H1 (cell line): ENCODE results near the gene FRMD3. TPM values are rescaled to one million over a fixed set of nuclear protein-coding genes. Genes with fewer than 3 reads are reported as not detected.

Experiments
- CTCF ChIA-PET: fragments of 300-600 bp; sonication (Branson Sonifier 250); formaldehyde crosslinking; loops from one replicate; lab custom pipeline; 2021; ENCODE audit not compliant: partially characterized antibody; lab: Charles Lee
- POLR2A ChIA-PET: fragments of 300-600 bp; sonication (Branson Sonifier 250); formaldehyde crosslinking; loops from one replicate; lab custom pipeline; 2021; ENCODE audit warnings: inconsistent platforms; ENCODE audit not compliant: partially characterized antibody; lab: Charles Lee
- DNase-seq, 2 experiments: peaks; one replicate each; pipeline versions ENCODE4 v3.0.0 to v3.0.0-alpha.2; 2010 to 2022; ENCODE audit warnings: low spot score in 2 of 2, low read depth in 1 of 2, mixed read lengths in 1 of 2
- FAIRE-seq: peaks from 2 replicates; lab custom pipeline; 2011; peaks lifted over from hg19 to GRCh38; lab: Jason Lieb, UNC
- H2AFZ ChIP-seq: 2 replicates; pipeline ENCODE4 v1.8.1; 2012; ENCODE audit warnings: low read length, inconsistent platforms
- H2AK5ac ChIP-seq: 2 replicates; pipeline ENCODE4 v1.6.1; 2013; ENCODE audit warnings: low read depth, low read length
- H2BK120ac ChIP-seq: replicated peaks from 2 replicates; pipeline ENCODE3; 2013; ENCODE audit warnings: low read depth, low read length, inconsistent platforms
- H2BK12ac ChIP-seq: 2 replicates; pipeline ENCODE4 v1.6.1; 2013; ENCODE audit warnings: low read depth, low read length
- H2BK15ac ChIP-seq: 2 replicates; pipeline ENCODE4 v1.6.1; 2013; ENCODE audit warnings: low read length
- H2BK20ac ChIP-seq: 2 replicates; pipeline ENCODE4 v1.6.1; 2013; ENCODE audit warnings: low read length
- H2BK5ac ChIP-seq: 2 replicates; pipeline ENCODE4 v1.6.1; 2013; ENCODE audit warnings: low read depth, low read length
- H3K14ac ChIP-seq: 2 replicates; pipeline ENCODE4 v1.6.1; 2013; ENCODE audit warnings: inconsistent platforms; ENCODE audit not compliant: insufficient read length
- H3K18ac ChIP-seq: 2 replicates; pipeline ENCODE4 v1.6.1; 2013; ENCODE audit warnings: low read length; ENCODE audit errors: extremely low read depth
- H3K23ac ChIP-seq: 2 replicates; pipeline ENCODE4 v1.6.1; 2013; ENCODE audit warnings: inconsistent platforms; ENCODE audit not compliant: insufficient read length
- H3K23me2 ChIP-seq: 2 replicates; pipeline ENCODE4 v1.6.1; 2013; ENCODE audit warnings: low read depth, low read length
- H3K27ac ChIP-seq: 2 replicates; pipeline ENCODE4 v1.6.1; 2011; ENCODE audit warnings: low read depth, low read length, inconsistent platforms
- H3K27me3 ChIP-seq, 4 experiments: replicated peaks in 1 of 4; 1 replicate in 1 of 4; 2 replicates in 3 of 4; pipeline versions ENCODE4 v1.6.1 to v1.8.1; 2011 to 2013; ENCODE audit warnings: low read length in 3 of 4, mild to moderate bottlenecking in 3 of 4, inconsistent platforms in 2 of 4, mixed read lengths in 2 of 4, moderate library complexity in 1 of 4; ENCODE audit not compliant: control insufficient read depth in 3 of 4, insufficient read depth in 3 of 4; ENCODE audit errors: extremely low read depth in 1 of 4
- H3K36me3 ChIP-seq, 4 experiments: 2 replicates each; pipeline versions ENCODE4 v1.6.1 to v1.8.1; 2011 to 2013; ENCODE audit warnings: mild to moderate bottlenecking in 4 of 4, low read length in 3 of 4, moderate library complexity in 2 of 4, control low read depth in 1 of 4, inconsistent platforms in 1 of 4; ENCODE audit not compliant: insufficient read depth in 4 of 4, control insufficient read depth in 2 of 4
- H3K4ac ChIP-seq: replicated peaks from 2 replicates; pipeline ENCODE3; 2013; ENCODE audit warnings: low read length, low read depth, mixed read lengths, inconsistent platforms; ENCODE audit not compliant: insufficient read length
- H3K4me1 ChIP-seq, 4 experiments: replicated peaks in 1 of 4; 1 replicate in 1 of 4; 2 replicates in 3 of 4; pipeline versions ENCODE4 v1.6.1 to v1.8.1; 2011 to 2013; ENCODE audit warnings: low read length in 3 of 4, inconsistent platforms in 2 of 4, mixed read lengths in 1 of 4; ENCODE audit not compliant: insufficient read depth in 4 of 4, control insufficient read depth in 3 of 4
- H3K4me2 ChIP-seq, 2 experiments: 2 replicates each; pipeline versions ENCODE4 v1.6.1 to v1.8.1; 2011 to 2013; ENCODE audit warnings: low read depth in 2 of 2, low read length in 2 of 2, control low read depth in 1 of 2, inconsistent platforms in 1 of 2, mild to moderate bottlenecking in 1 of 2; ENCODE audit not compliant: insufficient read depth in 1 of 2
- H3K4me3 ChIP-seq, 4 experiments: fragments of 200-600, 300-600 bp in 1 of 4; sonication (generic), shearing (Covaris generic), sonication (Bioruptor Twin) in 1 of 4; 2 replicates each; pipeline versions ENCODE4 v1.5.1 to v1.8.1; 2011 to 2016; ENCODE audit warnings: low read length in 4 of 4, low read depth in 3 of 4, control low read depth in 2 of 4, inconsistent platforms in 2 of 4, mild to moderate bottlenecking in 2 of 4, mixed read lengths in 1 of 4, moderate library complexity in 1 of 4; ENCODE audit not compliant: insufficient read depth in 2 of 4; ENCODE audit errors: extremely low read depth in 1 of 4
- H3K56ac ChIP-seq: replicated peaks from 2 replicates; pipeline ENCODE3; 2013; ENCODE audit warnings: low read depth, mild to moderate bottlenecking, mixed read lengths, low read length, inconsistent platforms; ENCODE audit not compliant: insufficient read length
- H3K79me1 ChIP-seq: 2 replicates; pipeline ENCODE4 v1.6.1; 2013; ENCODE audit warnings: low read depth, low read length, control low read depth
- H3K79me2 ChIP-seq, 2 experiments: 2 replicates each; pipeline versions ENCODE4 v1.6.1 to v1.8.1; 2012 to 2013; ENCODE audit warnings: low read length in 2 of 2, mild to moderate bottlenecking in 2 of 2, inconsistent platforms in 1 of 2; ENCODE audit not compliant: insufficient read depth in 2 of 2, control insufficient read depth in 1 of 2
- H3K9ac ChIP-seq, 4 experiments: replicated peaks in 1 of 4; 1 replicate in 1 of 4; 2 replicates in 3 of 4; pipeline versions ENCODE4 v1.6.1 to v1.8.1; 2011 to 2013; ENCODE audit warnings: low read depth in 3 of 4, low read length in 3 of 4, control low read depth in 2 of 4, mild to moderate bottlenecking in 2 of 4, moderate library complexity in 2 of 4, inconsistent platforms in 1 of 4; ENCODE audit errors: extremely low read depth in 1 of 4
- H3K9me3 ChIP-seq, 2 experiments: 2 replicates each; pipeline versions ENCODE4 v1.6.1 to v1.8.1; 2012 to 2013; ENCODE audit warnings: mild to moderate bottlenecking in 2 of 2, moderate library complexity in 2 of 2, control low read depth in 1 of 2, inconsistent platforms in 1 of 2, low read depth in 1 of 2, low read length in 1 of 2, mixed read lengths in 1 of 2; ENCODE audit not compliant: insufficient read depth in 2 of 2
- H4K20me1 ChIP-seq, 2 experiments: replicated peaks in 1 of 2; 2 replicates each; pipeline versions ENCODE3 to v1.8.1; 2011 to 2013; ENCODE audit warnings: inconsistent platforms in 2 of 2, low read length in 2 of 2, mild to moderate bottlenecking in 1 of 2; ENCODE audit not compliant: insufficient read depth in 2 of 2, control insufficient read depth in 1 of 2
- H4K5ac ChIP-seq: 2 replicates; pipeline ENCODE4 v1.6.1; 2013; ENCODE audit warnings: low read length, low read depth, mixed read lengths, inconsistent platforms; ENCODE audit not compliant: insufficient read length
- H4K8ac ChIP-seq: 2 replicates; pipeline ENCODE4 v1.8.0; 2013; ENCODE audit warnings: mild to moderate bottlenecking, moderate library complexity, low read length, inconsistent platforms; ENCODE audit not compliant: insufficient read depth; ENCODE audit errors: extremely low read depth
- H4K91ac ChIP-seq: replicated peaks from 2 replicates; pipeline ENCODE3; 2013; ENCODE audit warnings: low read length, mixed read lengths, inconsistent platforms; ENCODE audit not compliant: insufficient read length
- HDAC2 ChIP-seq, 2 experiments: fragments of 300-600 bp in 1 of 2; sonication (generic) in 1 of 2; IDR thresholded peaks; 2 replicates each; pipeline ENCODE4 v1.6.1; 2011 to 2012; ENCODE audit warnings: low read depth in 2 of 2, low read length in 2 of 2, mild to moderate bottlenecking in 2 of 2, moderate library complexity in 2 of 2, borderline replicate concordance in 1 of 2, inconsistent platforms in 1 of 2
- WGBS, 2 experiments: shearing (Covaris generic) in 1 of 2; methylation state at CpG; one replicate each; pipeline versions ENCODE4 v1.1.6 to v1.1.7; 2013 to 2015; ENCODE audit warnings: low lambda C conversion rate in 2 of 2, mixed read lengths in 2 of 2, inconsistent platforms in 1 of 2, low coverage in 1 of 2, missing lambda C conversion rate in 1 of 2; ENCODE audit not compliant: insufficient replicate concordance in 2 of 2, insufficient coverage in 1 of 2, insufficient read length in 1 of 2; ENCODE audit errors: extremely low coverage in 1 of 2, missing lambda C conversion rate in 1 of 2; 5-methylcytosine and 5-hydroxymethylcytosine counted together
- polyA plus RNA-seq, 7 experiments: library from polyadenylated mRNA; depleted of rRNA in 3 of 7; stranded (reverse) in 5 of 7; unstranded in 2 of 7; fragments of >200 nt in 5 of 7; fragments of 200-250 nt in 2 of 7; gene quantifications; 1 replicate in 5 of 7; 2 replicates in 1 of 7; 4 replicates in 1 of 7; pipeline versions ENCODE4 v1.2.1 to v1.2.3, GENCODE V29; 2011 to 2013; ENCODE audit warnings: missing spikeins in 2 of 7, mixed read lengths in 2 of 7
- total RNA-seq: library from RNA; stranded (reverse); fragmentation: NEBNext Ultra II Directional; extraction: Animal tissue kit (Norgen Biotek cat#: 25700); gene quantifications from 2 replicates; pipeline ENCODE4 v1.2.1, GENCODE V29; 2021

Gene FRMD3
- total and polyA plus RNA-seq, 2 of the 8 experiments (the other 6 are each of a cell fraction or from before 2014, with no cell fraction given): 0.15 to 1.4 TPM

DNA sequence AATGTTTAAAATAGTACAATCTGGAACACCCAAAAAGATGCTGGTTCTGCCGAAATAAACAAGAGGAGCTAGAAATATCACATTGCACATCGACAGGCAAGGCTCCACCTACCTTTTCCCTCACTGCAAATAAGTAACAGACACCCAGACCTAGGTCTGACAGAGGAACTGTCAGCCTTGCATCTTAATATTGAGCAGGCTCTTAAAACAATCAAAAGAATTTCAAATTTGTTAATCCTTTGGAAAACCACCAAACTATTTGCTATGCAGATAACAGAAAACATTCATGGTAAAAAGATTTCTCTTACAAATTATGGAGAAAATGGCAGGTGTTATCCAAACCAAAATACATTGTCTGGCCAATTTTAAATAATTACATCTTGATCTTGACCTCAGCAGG, 71.3 kb downstream of the FRMD3 start:
- FAIRE-seq (no peak), DNase-seq (no peak)
- H2BK12ac ChIP-seq: no peak overlapping the region
- WGBS, 2 experiments: 77% methylated on average over 2 of the region's 2 CpGs; no CpG with 5 or more reads in 1 of the 2 experiments
- H3K14ac ChIP-seq: no peak overlapping the region
- no peak overlapping the region for H2BK20ac ChIP-seq
- H3K4me3 ChIP-seq: no peak overlapping the region
- H4K5ac ChIP-seq: no peak overlapping the region
- no peaks in the 10 kb centered on the region for H3K79me1 ChIP-seq
- no peak overlapping the region for H3K4me2 ChIP-seq
- H4K91ac ChIP-seq: no peak overlapping the region
- H2AK5ac ChIP-seq: no peak overlapping the region
- H3K4me1 ChIP-seq: peaks cover 0 to 18% (median 6%) of the 10 kb centered on the region in 4 experiments; a peak in 3 of 7 replicates
- TF ChIP-seq HDAC2 (IDR thresholded peaks at IDR 0.05; ENCODE audit: borderline replicate concordance in 1 of 2, low read depth in 2 of 2, low read length in 2 of 2): no peak
- no peak overlapping the region for H2BK120ac ChIP-seq
- no peak overlapping the region for H3K9ac ChIP-seq
- POLR2A ChIA-PET: no interaction called here
- H2AFZ ChIP-seq: peak overlapping the region; percentile 66; the same call in 1 of the 2 replicates
- no peak overlapping the region for H3K56ac ChIP-seq
- no peak overlapping the region for H3K4ac ChIP-seq
- no peaks in the 10 kb centered on the region for H3K27me3 ChIP-seq
- no peaks in the 10 kb centered on the region for H4K20me1 ChIP-seq
- CTCF ChIA-PET: interaction anchor here (0.9 to 1.5 kb wide), 2 partner anchors 132 to 247 kb away, joined by 3 to 7 read pairs; no protein-coding TSS in a partner anchor
- H3K79me2 ChIP-seq: no peaks in the 10 kb centered on the region
- H4K8ac ChIP-seq: no peak overlapping the region
- no peaks in the 10 kb centered on the region for H3K23me2 ChIP-seq
- no peak overlapping the region for H2BK15ac ChIP-seq
- H3K18ac ChIP-seq: no peak overlapping the region
- H3K9me3 ChIP-seq: no peaks in the 10 kb centered on the region
- no peak overlapping the region for H3K23ac ChIP-seq
- H3K36me3 ChIP-seq: no peaks in the 10 kb centered on the region
- no peak overlapping the region for H2BK5ac ChIP-seq
- no peak overlapping the region for H3K27ac ChIP-seq
